Liver (tissue), 9 donors: Measurements from ENCODE around the gene CLDN5. TPM values are rescaled to one million over a fixed set of nuclear protein-coding genes. Genes with fewer than 3 reads are reported as not detected.

ENCODE experiments used
- DNase-seq: peaks from one replicate; pipeline ENCODE4 v3.0.0-alpha.2; 2017; ENCODE audit warnings: low spot score
- H3K27ac ChIP-seq, 2 donors: one replicate each; pipeline ENCODE4 v1.7.0; 2013; ENCODE audit warnings: inconsistent platforms in 2 of 2, low read length in 2 of 2, control low read depth in 1 of 2, low read depth in 1 of 2, mild to moderate bottlenecking in 1 of 2
- H3K27me3 ChIP-seq, 4 donors: one replicate each; pipeline versions ENCODE4 v1.6.1 to v1.7.0; 2013; ENCODE audit warnings: low read length in 3 of 4, inconsistent platforms in 1 of 4, mild to moderate bottlenecking in 1 of 4, moderate library complexity in 1 of 4; ENCODE audit not compliant: control insufficient read depth in 4 of 4, insufficient read depth in 4 of 4
- H3K36me3 ChIP-seq, 4 donors: one replicate each; pipeline versions ENCODE4 v1.6.1 to v1.7.0; 2013; ENCODE audit warnings: low read length in 3 of 4, mild to moderate bottlenecking in 3 of 4, low read depth in 1 of 4, moderate library complexity in 1 of 4; ENCODE audit not compliant: control insufficient read depth in 4 of 4, insufficient read depth in 3 of 4
- H3K4me1 ChIP-seq, 4 donors: one replicate each; pipeline versions ENCODE4 v1.6.1 to v1.7.0; 2013; ENCODE audit warnings: low read length in 3 of 4, mild to moderate bottlenecking in 3 of 4, moderate library complexity in 1 of 4; ENCODE audit not compliant: control insufficient read depth in 4 of 4, insufficient read depth in 4 of 4
- H3K4me3 ChIP-seq, 3 donors: one replicate each; pipeline versions ENCODE4 v1.6.1 to v1.7.0; 2013; ENCODE audit warnings: low read length in 3 of 3, control low read depth in 1 of 3, low read depth in 1 of 3, mild to moderate bottlenecking in 1 of 3
- H3K9ac ChIP-seq, 2 donors: one replicate each; pipeline ENCODE4 v1.7.0; 2013; ENCODE audit warnings: low read length in 2 of 2, mild to moderate bottlenecking in 2 of 2, moderate library complexity in 2 of 2, control low read depth in 1 of 2, low read depth in 1 of 2
- H3K9me3 ChIP-seq, 4 donors: one replicate each; pipeline versions ENCODE4 v1.6.1 to v1.7.0; 2013; ENCODE audit warnings: low read length in 3 of 4; ENCODE audit not compliant: control insufficient read depth in 4 of 4
- EGR1 ChIP-seq, 2 donors: IDR thresholded peaks; 2 replicates each; pipeline ENCODE4 v1.6.1; 2016 to 2018; ENCODE audit warnings: antibody characterized with exemption in 2 of 2, low read depth in 2 of 2
- FOXA1 ChIP-seq: IDR thresholded peaks from 2 replicates; pipeline ENCODE4 v1.6.1; 2016; ENCODE audit warnings: antibody characterized with exemption
- FOXA2 ChIP-seq: IDR thresholded peaks from 2 replicates; pipeline ENCODE4 v1.6.1; 2016; ENCODE audit warnings: antibody characterized with exemption
- GABPA ChIP-seq, 2 donors: IDR thresholded peaks in 1 of 2; conservative IDR thresholded peaks in 1 of 2; 2 replicates each; pipeline ENCODE4 v1.6.1; 2016; ENCODE audit warnings: antibody characterized with exemption in 2 of 2, mild to moderate bottlenecking in 1 of 2, moderate library complexity in 1 of 2
- HNF4A ChIP-seq, 2 donors: conservative IDR thresholded peaks; 2 replicates each; pipeline ENCODE4 v1.6.1; 2016; ENCODE audit warnings: antibody characterized with exemption in 2 of 2, mild to moderate bottlenecking in 2 of 2
- HNF4G ChIP-seq: IDR thresholded peaks from 2 replicates; pipeline ENCODE4 v1.6.1; 2016; ENCODE audit warnings: antibody characterized with exemption
- JUND ChIP-seq, 2 donors: IDR thresholded peaks; 2 replicates each; pipeline ENCODE4 v1.6.1; 2016; ENCODE audit warnings: antibody characterized with exemption in 2 of 2
- NR2F2 ChIP-seq: IDR thresholded peaks from 2 replicates; pipeline ENCODE4 v1.6.1; 2016; ENCODE audit warnings: antibody characterized with exemption
- RAD21 ChIP-seq, 2 donors: IDR thresholded peaks; 2 replicates each; pipeline ENCODE4 v1.6.1; 2016; ENCODE audit warnings: antibody characterized with exemption in 2 of 2, mild to moderate bottlenecking in 2 of 2
- RXRA ChIP-seq, 2 donors: IDR thresholded peaks; 2 replicates each; pipeline ENCODE4 v1.6.1; 2017 to 2018; ENCODE audit warnings: antibody characterized with exemption in 2 of 2, mild to moderate bottlenecking in 1 of 2
- SP1 ChIP-seq: IDR thresholded peaks from 2 replicates; pipeline ENCODE4 v1.6.1; 2018; ENCODE audit warnings: antibody characterized with exemption, mild to moderate bottlenecking
- TAF1 ChIP-seq: conservative IDR thresholded peaks from 2 replicates; pipeline ENCODE4 v1.6.1; 2016; ENCODE audit warnings: antibody characterized with exemption, mild to moderate bottlenecking
- YY1 ChIP-seq: IDR thresholded peaks from 2 replicates; pipeline ENCODE4 v1.6.1; 2016; ENCODE audit warnings: antibody characterized with exemption, mild to moderate bottlenecking
- WGBS: extraction: QIAGEN DNeasy Blood & Tissue Kit; methylation state at CpG from one replicate; pipeline ENCODE4 v1.1.7; 2013; 5-methylcytosine and 5-hydroxymethylcytosine counted together
- polyA plus RNA-seq, 2 donors: library from polyadenylated mRNA; stranded (reverse) in 1 of 2; unstranded in 1 of 2; fragments of 200-250 nt in 1 of 2; fragments of >200 nt in 1 of 2; fragmentation: Nextera tagmentation in 1 of 2; extraction: Ambion mirVana in 1 of 2; gene quantifications; one replicate each; pipeline versions ENCODE4 v1.2.1 to v1.2.3, GENCODE V29; 2013 to 2015
- total RNA-seq, 2 donors: library from RNA; depleted of rRNA; stranded (reverse); fragments of >200 nt; gene quantifications; one replicate each; pipeline ENCODE4 v1.2.3, GENCODE V29; 2014
- TF ChIP-seq, protein P1 (sequence below): IDR thresholded peaks from 2 replicates; pipeline ENCODE4 v1.6.1; 2016; ENCODE audit warnings: antibody characterized with exemption
- TF ChIP-seq, protein P2 (sequence below): IDR thresholded peaks from 2 replicates; pipeline ENCODE4 v1.6.1; 2016; ENCODE audit warnings: antibody characterized with exemption
- TF ChIP-seq, protein P3 (sequence below): fragments of 150-350 bp; IDR thresholded peaks from 2 replicates; pipeline ENCODE4 v1.5.1; 2017; ENCODE audit warnings: improper control_type of control experiment, low read depth, low read length; ENCODE audit not compliant: missing input control
- TF ChIP-seq, protein P4 (sequence below): IDR thresholded peaks from 2 replicates; pipeline ENCODE4 v1.6.1; 2016; ENCODE audit warnings: antibody characterized with exemption
- donor health status: healthy.
- donor health status: healthy.
- donor health status: healthy.
- donor health status: healthy.
- donor health status: healthy.

Gene CLDN5
- total and polyA plus RNA-seq, 4 donors: 15.6 to 31.5 (median 22.4) TPM

DNA sequence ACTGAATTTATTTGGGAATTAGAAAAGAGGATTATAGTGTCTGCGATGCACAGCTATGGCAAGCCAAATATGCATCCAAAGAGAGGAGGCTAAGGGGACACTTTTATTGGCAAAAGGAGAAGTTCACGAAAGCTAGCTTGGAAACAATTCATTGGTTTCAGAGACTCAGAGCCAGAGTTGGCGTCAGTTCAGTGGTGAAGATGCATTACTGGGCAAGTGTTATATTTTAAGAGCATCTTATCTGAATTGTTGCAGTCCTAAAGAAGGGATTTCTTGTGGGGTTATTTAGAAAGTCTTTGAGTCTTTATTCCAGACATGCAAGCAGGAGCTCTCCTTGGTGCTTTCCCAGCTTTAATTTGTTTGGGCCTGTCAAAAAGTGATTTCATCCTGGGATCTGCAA is 15.0 kb downstream of the CLDN5 start:
- H3K4me1 ChIP-seq: no peaks in the 10 kb centered on the region
- no peak overlapping the region for H3K4me3 ChIP-seq
- 93% methylated on average over 3 of the region's 3 CpGs for WGBS
- no peak overlapping the region for H3K9ac ChIP-seq
- H3K27me3 ChIP-seq: no peaks in the 10 kb centered on the region
- no peak for DNase-seq
- H3K27ac ChIP-seq: no peak overlapping the region
- TF ChIP-seq, protein P1, sequence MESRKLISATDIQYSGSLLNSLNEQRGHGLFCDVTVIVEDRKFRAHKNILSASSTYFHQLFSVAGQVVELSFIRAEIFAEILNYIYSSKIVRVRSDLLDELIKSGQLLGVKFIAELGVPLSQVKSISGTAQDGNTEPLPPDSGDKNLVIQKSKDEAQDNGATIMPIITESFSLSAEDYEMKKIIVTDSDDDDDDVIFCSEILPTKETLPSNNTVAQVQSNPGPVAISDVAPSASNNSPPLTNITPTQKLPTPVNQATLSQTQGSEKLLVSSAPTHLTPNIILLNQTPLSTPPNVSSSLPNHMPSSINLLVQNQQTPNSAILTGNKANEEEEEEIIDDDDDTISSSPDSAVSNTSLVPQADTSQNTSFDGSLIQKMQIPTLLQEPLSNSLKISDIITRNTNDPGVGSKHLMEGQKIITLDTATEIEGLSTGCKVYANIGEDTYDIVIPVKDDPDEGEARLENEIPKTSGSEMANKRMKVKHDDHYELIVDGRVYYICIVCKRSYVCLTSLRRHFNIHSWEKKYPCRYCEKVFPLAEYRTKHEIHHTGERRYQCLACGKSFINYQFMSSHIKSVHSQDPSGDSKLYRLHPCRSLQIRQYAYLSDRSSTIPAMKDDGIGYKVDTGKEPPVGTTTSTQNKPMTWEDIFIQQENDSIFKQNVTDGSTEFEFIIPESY: no peak
- TF ChIP-seq FOXA2 (no peak), HNF4A (conservative IDR thresholded peaks at IDR 0.05) (no peak), JUND (IDR thresholded peaks at IDR 0.05) (no peak), YY1 (no peak), RAD21 (IDR thresholded peaks at IDR 0.05) (no peak), NR2F2 (no peak), EGR1 (IDR thresholded peaks at IDR 0.05; ENCODE audit: low read depth in 2 of 2) (no peak), SP1 (no peak), GABPA (IDR thresholded peaks at IDR 0.05 in 1 of 2, conservative IDR thresholded peaks at IDR 0.05 in 1 of 2) (no peak)
- TF ChIP-seq, protein P2, sequence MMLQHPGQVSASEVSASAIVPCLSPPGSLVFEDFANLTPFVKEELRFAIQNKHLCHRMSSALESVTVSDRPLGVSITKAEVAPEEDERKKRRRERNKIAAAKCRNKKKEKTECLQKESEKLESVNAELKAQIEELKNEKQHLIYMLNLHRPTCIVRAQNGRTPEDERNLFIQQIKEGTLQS: no peak
- TF ChIP-seq, protein P3, sequence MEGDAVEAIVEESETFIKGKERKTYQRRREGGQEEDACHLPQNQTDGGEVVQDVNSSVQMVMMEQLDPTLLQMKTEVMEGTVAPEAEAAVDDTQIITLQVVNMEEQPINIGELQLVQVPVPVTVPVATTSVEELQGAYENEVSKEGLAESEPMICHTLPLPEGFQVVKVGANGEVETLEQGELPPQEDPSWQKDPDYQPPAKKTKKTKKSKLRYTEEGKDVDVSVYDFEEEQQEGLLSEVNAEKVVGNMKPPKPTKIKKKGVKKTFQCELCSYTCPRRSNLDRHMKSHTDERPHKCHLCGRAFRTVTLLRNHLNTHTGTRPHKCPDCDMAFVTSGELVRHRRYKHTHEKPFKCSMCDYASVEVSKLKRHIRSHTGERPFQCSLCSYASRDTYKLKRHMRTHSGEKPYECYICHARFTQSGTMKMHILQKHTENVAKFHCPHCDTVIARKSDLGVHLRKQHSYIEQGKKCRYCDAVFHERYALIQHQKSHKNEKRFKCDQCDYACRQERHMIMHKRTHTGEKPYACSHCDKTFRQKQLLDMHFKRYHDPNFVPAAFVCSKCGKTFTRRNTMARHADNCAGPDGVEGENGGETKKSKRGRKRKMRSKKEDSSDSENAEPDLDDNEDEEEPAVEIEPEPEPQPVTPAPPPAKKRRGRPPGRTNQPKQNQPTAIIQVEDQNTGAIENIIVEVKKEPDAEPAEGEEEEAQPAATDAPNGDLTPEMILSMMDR: no peak
- H3K36me3 ChIP-seq: no peaks in the 10 kb centered on the region
- no peaks in the 10 kb centered on the region for H3K9me3 ChIP-seq

DNA sequence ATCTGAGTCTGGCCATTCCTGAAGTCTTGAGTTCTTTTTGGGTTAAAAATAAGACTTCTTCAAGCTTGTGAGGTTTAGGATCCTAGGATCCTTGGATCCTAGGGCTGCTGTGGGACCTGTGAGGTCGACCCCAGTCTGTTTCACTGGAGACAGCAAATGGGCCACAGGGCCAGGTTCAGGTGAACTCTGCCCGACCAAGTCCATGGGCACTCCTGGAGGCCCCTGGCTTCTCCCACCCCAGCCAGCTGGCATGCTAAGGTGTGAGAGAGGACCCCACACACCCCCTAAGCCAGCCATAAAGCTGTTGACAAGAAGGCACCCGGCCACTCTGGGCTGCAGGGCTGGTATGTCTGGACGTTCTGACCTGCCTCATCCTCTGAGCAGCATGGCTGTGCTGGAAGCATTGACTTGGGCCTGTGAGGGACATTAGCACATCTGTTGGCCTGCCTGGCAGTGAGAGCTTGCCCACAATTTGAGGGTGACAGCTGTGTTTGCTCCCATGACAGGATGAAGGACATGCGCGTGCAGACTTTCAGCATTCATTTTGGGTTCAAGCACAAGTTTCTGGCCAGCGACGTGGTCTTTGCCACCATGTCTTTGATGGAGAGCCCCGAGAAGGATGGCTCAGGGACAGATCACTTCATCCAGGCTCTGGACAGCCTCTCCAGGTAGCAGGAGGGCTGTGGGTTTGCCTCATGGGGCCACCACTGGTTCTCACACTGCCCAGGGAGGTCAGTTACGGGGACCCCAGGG is 16.0 kb downstream of the CLDN5 start:
- TF ChIP-seq GABPA (IDR thresholded peaks at IDR 0.05 in 1 of 2, conservative IDR thresholded peaks at IDR 0.05 in 1 of 2) (no peak), JUND (IDR thresholded peaks at IDR 0.05) (no peak), RAD21 (IDR thresholded peaks at IDR 0.05) (no peak), FOXA1 (no peak), YY1 (no peak), TAF1 (no peak), FOXA2 (no peak), NR2F2 (no peak), HNF4G (no peak), RXRA (IDR thresholded peaks at IDR 0.05) (no peak), EGR1 (IDR thresholded peaks at IDR 0.05; ENCODE audit: low read depth in 2 of 2) (no peak), HNF4A (conservative IDR thresholded peaks at IDR 0.05) (no peak)
- TF ChIP-seq, protein P1: no peak
- TF ChIP-seq, protein P4, sequence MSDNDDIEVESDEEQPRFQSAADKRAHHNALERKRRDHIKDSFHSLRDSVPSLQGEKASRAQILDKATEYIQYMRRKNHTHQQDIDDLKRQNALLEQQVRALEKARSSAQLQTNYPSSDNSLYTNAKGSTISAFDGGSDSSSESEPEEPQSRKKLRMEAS: no peak
- TF ChIP-seq, protein P3: no peak
- TF ChIP-seq, protein P2: no peak
- Histone ChIP-seq H3K9me3 (no peaks in the 10 kb centered on the region), H3K27me3 (no peaks in the 10 kb centered on the region), H3K9ac (no peak overlapping the region), H3K36me3 (no peaks in the 10 kb centered on the region), H3K4me1 (no peaks in the 10 kb centered on the region), H3K27ac (no peak overlapping the region), H3K4me3 (no peak overlapping the region)
- WGBS: 95% methylated on average over 10 of the region's 10 CpGs
- no peak for DNase-seq
